Osteocyte (in vitro differentiated cells): ENCODE measurements around the gene DENND2A. TPM values are rescaled to one million over a fixed set of nuclear protein-coding genes. Genes with fewer than 3 reads are reported as not detected.

Experiments
- DNase-seq: peaks from one replicate; pipeline ENCODE4 v3.0.0; 2021; ENCODE audit warnings: mixed read lengths; ENCODE audit not compliant: unreplicated experiment; ENCODE audit errors: extremely low spot score
- H3K27ac Mint-ChIP-seq: one replicate; pipeline ENCODE4 v1.8.0; 2021; ENCODE audit warnings: mild to moderate bottlenecking, mixed read lengths; ENCODE audit not compliant: unreplicated experiment
- H3K27me3 Mint-ChIP-seq: one replicate; pipeline ENCODE4 v1.8.0; 2021; ENCODE audit warnings: mixed read lengths; ENCODE audit not compliant: unreplicated experiment
- H3K36me3 Mint-ChIP-seq: one replicate; pipeline ENCODE4 v1.8.0; 2021; ENCODE audit warnings: mixed read lengths; ENCODE audit not compliant: unreplicated experiment
- H3K4me1 Mint-ChIP-seq: one replicate; pipeline ENCODE4 v1.8.0; 2021; ENCODE audit warnings: mixed read lengths; ENCODE audit not compliant: unreplicated experiment
- H3K4me3 Mint-ChIP-seq: one replicate; pipeline ENCODE4 v1.8.0; 2021; ENCODE audit warnings: mild to moderate bottlenecking, moderate library complexity, mixed read lengths; ENCODE audit not compliant: unreplicated experiment
- H3K9me3 Mint-ChIP-seq: one replicate; pipeline ENCODE4 v1.8.0; 2021; ENCODE audit warnings: mixed read lengths; ENCODE audit not compliant: unreplicated experiment
- CTCF ChIP-seq: fragments of 200-600 bp; sonication (generic); IDR thresholded peaks from 2 replicates; pipeline ENCODE4 v1.5.0; 2021; ENCODE audit warnings: antibody characterized with exemption, mild to moderate bottlenecking, moderate library complexity
- total RNA-seq: library from RNA; stranded (reverse); gene quantifications from 2 replicates; pipeline ENCODE4 v1.2.1, GENCODE V29; 2021

DENND2A gene
- total RNA-seq, 1 donor from 2014 or later = 53.3 TPM

- H3K36me3 Mint-ChIP-seq = peaks cover 29% of the 10 kb centered on the region
- TF ChIP-seq CTCF = no peak
- H3K27me3 Mint-ChIP-seq = no peaks in the 10 kb centered on the region
- H3K9me3 Mint-ChIP-seq = no peaks in the 10 kb centered on the region
- no peak overlapping the region for H3K4me3 Mint-ChIP-seq
- DNase-seq = no peak
- H3K4me1 Mint-ChIP-seq = peaks cover 9% of the 10 kb centered on the region
- no peak overlapping the region for H3K27ac Mint-ChIP-seq
Observed at GRCh38 chr7:140525743-140526142, 114.9 kb downstream of the DENND2A start.

- Mint-ChIP-seq H3K36me3 (peaks cover 23% of the 10 kb centered on the region), H3K9me3 (no peaks in the 10 kb centered on the region), H3K27ac (no peak overlapping the region), H3K4me3 (no peak overlapping the region), H3K27me3 (no peaks in the 10 kb centered on the region), H3K4me1 (peaks cover 4% of the 10 kb centered on the region)
- no peak for TF ChIP-seq CTCF
- DNase-seq = no peak
Observed at GRCh38 chr7:140521421-140521820, 119.2 kb downstream of the DENND2A start.

DNA sequence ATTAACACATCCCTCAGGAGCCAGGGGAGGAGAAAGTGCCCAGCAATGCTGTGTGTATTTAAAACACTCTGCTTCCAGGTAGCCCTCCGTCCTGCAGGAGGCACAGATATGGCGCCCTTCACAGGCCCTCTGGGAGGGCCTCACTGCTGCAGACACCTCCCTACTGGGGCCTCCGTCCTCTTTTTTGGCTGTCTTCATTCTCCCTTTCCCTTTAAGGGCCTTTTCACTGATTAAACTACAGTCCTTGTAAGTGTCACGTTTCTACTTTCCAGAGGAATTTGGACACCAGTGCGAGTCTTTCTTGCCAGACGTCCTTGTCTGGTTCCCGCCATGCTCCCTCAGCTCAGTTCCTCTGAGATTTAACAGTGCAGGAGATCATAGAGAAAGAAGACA is 121.6 kb downstream of the DENND2A start:
- Mint-ChIP-seq H3K4me1 (peaks cover 4% of the 10 kb centered on the region), H3K27me3 (no peaks in the 10 kb centered on the region), H3K27ac (no peak overlapping the region), H3K36me3 (peaks cover 19% of the 10 kb centered on the region), H3K9me3 (no peaks in the 10 kb centered on the region), H3K4me3 (no peak overlapping the region)
- TF ChIP-seq CTCF = no peak
- DNase-seq = no peak

DNA sequence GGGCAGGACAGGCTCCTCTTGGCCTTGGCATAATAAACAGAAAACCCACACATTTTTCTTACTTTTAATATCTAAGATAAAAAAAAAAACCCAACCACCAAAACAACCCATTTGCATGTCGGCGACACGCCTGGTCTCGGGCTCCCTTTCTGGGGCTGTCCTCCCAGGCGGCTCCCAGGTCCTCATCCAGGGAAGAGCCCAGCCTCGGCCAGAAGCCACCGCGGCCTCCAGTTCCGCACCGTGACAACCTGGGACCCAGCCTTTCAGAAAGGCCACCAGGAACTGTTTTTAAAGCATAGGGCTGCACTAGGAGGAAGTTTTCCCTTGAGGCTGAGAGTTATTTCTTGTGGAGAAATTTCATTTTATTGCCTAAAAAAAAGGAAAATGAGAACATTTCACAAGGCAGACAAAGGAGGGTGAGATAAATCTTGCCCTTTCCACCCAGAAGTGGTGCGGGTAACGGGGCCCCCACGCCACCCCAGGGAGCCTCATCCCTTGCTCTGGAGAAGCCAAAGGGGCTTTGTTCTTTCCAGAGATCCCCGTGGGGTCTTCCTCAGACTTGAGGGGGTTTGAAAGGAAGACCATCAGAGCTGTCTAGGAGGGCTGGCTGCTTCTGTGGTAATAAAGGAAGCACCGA is 122.1 kb downstream of the DENND2A start:
- Mint-ChIP-seq H3K4me1 (peaks cover 4% of the 10 kb centered on the region), H3K36me3 (peaks cover 18% of the 10 kb centered on the region), H3K4me3 (no peak overlapping the region)

More for the DNA sequence above, 122.1 kb downstream of the DENND2A start:
- no peak for TF ChIP-seq CTCF
- H3K27me3 Mint-ChIP-seq = no peaks in the 10 kb centered on the region
- no peaks in the 10 kb centered on the region for H3K9me3 Mint-ChIP-seq
- peak overlapping the region; percentile 71 for H3K27ac Mint-ChIP-seq
- DNase-seq = no peak
